ENCODE results near the gene MDFI. TPM values are rescaled to one million over a fixed set of nuclear protein-coding genes. Genes with fewer than 3 reads are reported as not detected.

Gene MDFI
- total RNA-seq, 1 donor from 2014 or later: 7.9 TPM

- Mint-ChIP-seq H3K27ac (ENCODE audit: unreplicated experiment) (no peak overlapping the region), H3K36me3 (ENCODE audit: unreplicated experiment) (no peaks in the 10 kb centered on the region), H3K9me3 (ENCODE audit: unreplicated experiment) (peaks cover 9% of the 10 kb centered on the region), H3K27me3 (ENCODE audit: unreplicated experiment) (peaks cover 11% of the 10 kb centered on the region), H3K4me3 (ENCODE audit: unreplicated experiment) (no peak overlapping the region), H3K4me1 (ENCODE audit: low read depth, unreplicated experiment) (peaks cover 5% of the 10 kb centered on the region)
- no peak for TF ChIP-seq CTCF (IDR thresholded peaks at IDR 0.05; ENCODE audit: partially characterized antibody, unreplicated experiment)
- no peak for DNase-seq
Observed at GRCh38 chr6:41630946-41631345, 7.3 kb upstream of the MDFI start.

GRCh38 chr6:41633056-41633634 is 5.1 kb upstream of the MDFI start:
- H3K27ac Mint-ChIP-seq (ENCODE audit: unreplicated experiment): no peak overlapping the region
- no peaks in the 10 kb centered on the region for H3K36me3 Mint-ChIP-seq (ENCODE audit: unreplicated experiment)
- no peak for DNase-seq
- H3K4me3 Mint-ChIP-seq (ENCODE audit: unreplicated experiment): no peak overlapping the region
- peaks cover 25% of the 10 kb centered on the region for H3K27me3 Mint-ChIP-seq (ENCODE audit: unreplicated experiment)
- TF ChIP-seq CTCF (IDR thresholded peaks at IDR 0.05; ENCODE audit: partially characterized antibody, unreplicated experiment): no peak
- peaks cover 5% of the 10 kb centered on the region for H3K4me1 Mint-ChIP-seq (ENCODE audit: low read depth, unreplicated experiment)
- H3K9me3 Mint-ChIP-seq (ENCODE audit: unreplicated experiment): peaks cover 10% of the 10 kb centered on the region

- H3K27ac Mint-ChIP-seq (ENCODE audit: unreplicated experiment): no peak overlapping the region
- no peak for TF ChIP-seq CTCF (IDR thresholded peaks at IDR 0.05; ENCODE audit: partially characterized antibody, unreplicated experiment)
- no peak overlapping the region for H3K4me3 Mint-ChIP-seq (ENCODE audit: unreplicated experiment)
- H3K27me3 Mint-ChIP-seq (ENCODE audit: unreplicated experiment): peaks cover 31% of the 10 kb centered on the region
- DNase-seq: no peak
- H3K36me3 Mint-ChIP-seq (ENCODE audit: unreplicated experiment): no peaks in the 10 kb centered on the region
- H3K4me1 Mint-ChIP-seq (ENCODE audit: low read depth, unreplicated experiment): peaks cover 14% of the 10 kb centered on the region
- H3K9me3 Mint-ChIP-seq (ENCODE audit: unreplicated experiment): peaks cover 8% of the 10 kb centered on the region
Observed at GRCh38 chr6:41634657-41635056, 3.6 kb upstream of the MDFI start.

- H3K9me3 Mint-ChIP-seq (ENCODE audit: unreplicated experiment): peaks cover 8% of the 10 kb centered on the region
- DNase-seq: no peak
- H3K4me1 Mint-ChIP-seq (ENCODE audit: low read depth, unreplicated experiment): peaks cover 18% of the 10 kb centered on the region
- peaks cover 33% of the 10 kb centered on the region for H3K27me3 Mint-ChIP-seq (ENCODE audit: unreplicated experiment)
- peak overlapping the region; percentile 58 for H3K4me3 Mint-ChIP-seq (ENCODE audit: unreplicated experiment)
- no peak overlapping the region for H3K27ac Mint-ChIP-seq (ENCODE audit: unreplicated experiment)
- H3K36me3 Mint-ChIP-seq (ENCODE audit: unreplicated experiment): no peaks in the 10 kb centered on the region
- TF ChIP-seq CTCF (IDR thresholded peaks at IDR 0.05; ENCODE audit: partially characterized antibody, unreplicated experiment): no peak
Observed at GRCh38 chr6:41635365-41635764, 2.9 kb upstream of the MDFI start.

GRCh38 chr6:41636833-41637193 is 1.5 kb upstream of the MDFI start:
- peaks cover 15% of the 10 kb centered on the region for H3K4me1 Mint-ChIP-seq (ENCODE audit: low read depth, unreplicated experiment)
- H3K4me3 Mint-ChIP-seq (ENCODE audit: unreplicated experiment): peak overlapping the region; percentile 71
- TF ChIP-seq CTCF (IDR thresholded peaks at IDR 0.05; ENCODE audit: partially characterized antibody, unreplicated experiment): no peak
- H3K36me3 Mint-ChIP-seq (ENCODE audit: unreplicated experiment): no peaks in the 10 kb centered on the region
- H3K9me3 Mint-ChIP-seq (ENCODE audit: unreplicated experiment): peaks cover 10% of the 10 kb centered on the region
- no peak for DNase-seq
- H3K27me3 Mint-ChIP-seq (ENCODE audit: unreplicated experiment): peaks cover 34% of the 10 kb centered on the region
- H3K27ac Mint-ChIP-seq (ENCODE audit: unreplicated experiment): peak overlapping the region; percentile 20
